ENCODE results near the gene NAA80.

DNA sequence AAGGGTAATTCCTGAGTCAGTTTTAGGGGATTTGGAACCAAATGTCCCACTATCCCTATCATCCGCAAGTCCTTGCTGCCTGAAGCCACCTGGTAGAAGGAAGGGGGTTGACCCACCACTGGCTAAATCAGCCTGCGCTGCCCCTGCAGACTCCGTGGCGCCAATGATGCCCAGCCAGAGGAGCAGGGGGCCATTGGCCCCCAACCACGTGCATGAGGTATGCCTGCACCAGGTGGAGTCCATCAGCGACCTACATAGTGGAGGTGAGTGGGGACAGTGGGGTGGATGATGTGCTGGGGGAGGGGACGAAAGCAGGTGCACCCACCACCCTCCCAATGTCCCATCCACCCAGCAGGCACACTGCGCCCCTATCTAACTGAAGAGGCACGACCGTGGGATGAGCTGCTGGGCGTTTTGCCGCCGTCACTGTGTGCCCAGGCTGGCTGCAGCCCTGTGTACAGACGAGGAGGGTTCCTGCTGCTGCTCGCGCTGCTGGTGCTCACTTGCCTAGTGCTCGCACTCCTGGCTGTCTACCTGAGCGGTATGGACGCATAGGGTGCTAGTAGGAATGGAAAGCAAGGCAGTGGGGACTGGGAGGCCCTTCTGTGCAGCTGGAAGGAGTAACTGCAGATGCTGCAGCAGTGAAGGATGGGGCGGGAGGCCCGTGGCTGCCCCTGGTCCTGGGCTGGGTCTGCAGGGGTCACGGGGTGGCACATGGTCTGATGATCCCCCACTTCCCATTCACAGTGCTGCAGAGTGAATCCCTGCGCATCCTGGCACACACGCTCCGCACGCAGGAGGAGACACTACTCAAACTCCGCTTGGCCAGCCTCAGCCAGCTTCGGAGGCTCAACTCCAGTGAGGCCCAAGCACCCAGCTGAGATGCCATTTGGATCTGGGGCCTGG is 12.6 kb downstream of the NAA80 start:
- TF ChIP-seq TAF1 (IDR thresholded peaks at IDR 0.05; ENCODE audit: low read depth), result no peak
- TF ChIP-seq EZH2 (IDR thresholded peaks at IDR 0.05; ENCODE audit: borderline replicate concordance, insufficient read depth, low read length, poor library complexity, severe bottlenecking), result no peak
- TF ChIP-seq CTCF (IDR thresholded peaks at IDR 0.05; ENCODE audit: poor library complexity, severe bottlenecking), result no peak
- TF ChIP-seq EP300 (conservative IDR thresholded peaks at IDR 0.05; ENCODE audit: poor library complexity, severe bottlenecking), result no peak
- no peak for TF ChIP-seq SMC3 (conservative IDR thresholded peaks at IDR 0.05; ENCODE audit: poor library complexity)
- TF ChIP-seq MXI1 (conservative IDR thresholded peaks at IDR 0.05; ENCODE audit: poor library complexity, severe bottlenecking), result no peak

Data from neural cell (in vitro differentiated cells).